Kidney (tissue), 14 donors: ENCODE data around the gene PHACTR1. TPM values are rescaled to one million over a fixed set of nuclear protein-coding genes. Genes with fewer than 3 reads are reported as not detected.

ENCODE experiments used
- DNase-seq, 5 donors: peaks; one replicate each; pipeline ENCODE4 v3.0.0-alpha.2; 2013 to 2020
- FAIRE-seq: peaks from 2 replicates; lab custom pipeline; 2012; peaks lifted over from hg19 to GRCh38; lab: Jason Lieb, UNC
- H3K27ac ChIP-seq, 2 donors: one replicate each; pipeline ENCODE4 v1.7.0; 2013; ENCODE audit warnings: low read depth in 2 of 2, low read length in 2 of 2, inconsistent platforms in 1 of 2
- H3K27me3 ChIP-seq: one replicate; pipeline ENCODE4 v1.7.1; 2013; ENCODE audit warnings: low read length, inconsistent platforms; ENCODE audit not compliant: control insufficient read depth, insufficient read depth
- H3K36me3 ChIP-seq, 3 donors: one replicate each; pipeline versions ENCODE4 v1.7.0 to v1.7.1; 2013; ENCODE audit warnings: low read length in 3 of 3, control low read depth in 1 of 3, inconsistent platforms in 1 of 3; ENCODE audit not compliant: insufficient read depth in 3 of 3, control insufficient read depth in 2 of 3
- H3K4me1 ChIP-seq, 3 donors: one replicate each; pipeline versions ENCODE4 v1.7.0 to v1.7.1; 2013; ENCODE audit warnings: low read length in 3 of 3, inconsistent platforms in 1 of 3, low read depth in 1 of 3; ENCODE audit not compliant: control insufficient read depth in 2 of 3, insufficient read depth in 2 of 3
- H3K4me3 ChIP-seq, 3 donors: one replicate each; pipeline versions ENCODE4 v1.7.0 to v1.8.1; 2013; ENCODE audit warnings: low read length in 3 of 3, control low read depth in 1 of 3, inconsistent platforms in 1 of 3
- H3K9ac ChIP-seq, 3 donors: one replicate each; pipeline versions ENCODE4 v1.7.0 to v1.7.1; 2013; ENCODE audit warnings: low read length in 3 of 3, control low read depth in 1 of 3, inconsistent platforms in 1 of 3
- H3K9me3 ChIP-seq, 3 donors: one replicate each; pipeline versions ENCODE4 v1.7.0 to v1.7.1; 2013; ENCODE audit warnings: low read length in 3 of 3, control low read depth in 1 of 3, inconsistent platforms in 1 of 3; ENCODE audit not compliant: control insufficient read depth in 2 of 3, insufficient read depth in 1 of 3
- intact Hi-C: fragments of 100-400 bp; cut with DNase I; formaldehyde crosslinking; loops from one replicate; pipeline ENCODE4 v1.11.1; 2022
- polyA plus RNA-seq: library from polyadenylated mRNA; stranded (reverse); fragments of 350-450 nt; fragmentation: Illumina TruSeq; extraction: RNeasy Lipid Tissue Mini Kit (QIAGEN cat#74804); gene quantifications from one replicate; pipeline ENCODE4 v1.2.3, GENCODE V29; 2014; ENCODE audit warnings: low read depth, low replicate concordance; ENCODE audit not compliant: insufficient read depth
- total RNA-seq: library from RNA; stranded (reverse); fragmentation: NEBNext Ultra II Directional; extraction: Animal tissue kit (Norgen Biotek cat#: 25700); gene quantifications from one replicate; pipeline ENCODE4 v1.2.1, GENCODE V29; 2021
- TF ChIP-seq, protein P1 (sequence below): IDR thresholded peaks from 3 replicates; pipeline ENCODE4 v1.5.1; 2012; ENCODE audit warnings: mild to moderate bottlenecking, moderate library complexity, borderline replicate concordance; ENCODE audit not compliant: insufficient read depth; ENCODE audit errors: extremely low read depth
- donor health status: control.
- donor health status: control.
- donor health status: control.
- donor health status: control.
- donor health status: control.
- donor health status: DM: yes; HTN: yes; CAD: no.
- donor health status: Normal renal cell carcinoma (clear cell type).

The PHACTR1 gene
- total and polyA plus RNA-seq, 2 donors from 2014 or later: 3.3 to 33.6 TPM

DNA sequence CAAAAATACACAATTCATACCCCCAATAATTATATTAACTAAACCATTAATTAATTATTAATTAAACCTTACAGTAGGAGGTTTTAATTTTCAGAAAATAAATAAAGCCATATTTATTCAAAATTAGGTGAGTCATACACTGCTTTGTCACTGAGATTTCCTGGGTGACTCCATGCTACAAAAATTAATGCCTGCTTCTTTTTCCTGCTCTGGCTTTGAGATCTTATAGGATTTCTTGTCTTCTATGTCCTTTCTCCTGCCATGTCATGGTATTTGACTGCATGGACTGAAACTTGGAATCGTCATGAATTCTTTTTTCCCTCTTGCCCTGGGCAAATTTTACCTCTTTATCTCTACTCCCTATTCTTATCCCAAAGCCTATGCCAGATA, 133.2 kb downstream of the PHACTR1 start:
- Histone ChIP-seq H3K36me3 (no peaks in the 10 kb centered on the region), H3K4me3 (no peak overlapping the region), H3K9ac (no peak overlapping the region), H3K27me3 (no peaks in the 10 kb centered on the region), H3K4me1 (no peaks in the 10 kb centered on the region), H3K9me3 (no peaks in the 10 kb centered on the region), H3K27ac (no peak overlapping the region)
- DNase-seq (no peak), FAIRE-seq (no peak)
- intact Hi-C loops: no loop called here
- TF ChIP-seq, protein P1, sequence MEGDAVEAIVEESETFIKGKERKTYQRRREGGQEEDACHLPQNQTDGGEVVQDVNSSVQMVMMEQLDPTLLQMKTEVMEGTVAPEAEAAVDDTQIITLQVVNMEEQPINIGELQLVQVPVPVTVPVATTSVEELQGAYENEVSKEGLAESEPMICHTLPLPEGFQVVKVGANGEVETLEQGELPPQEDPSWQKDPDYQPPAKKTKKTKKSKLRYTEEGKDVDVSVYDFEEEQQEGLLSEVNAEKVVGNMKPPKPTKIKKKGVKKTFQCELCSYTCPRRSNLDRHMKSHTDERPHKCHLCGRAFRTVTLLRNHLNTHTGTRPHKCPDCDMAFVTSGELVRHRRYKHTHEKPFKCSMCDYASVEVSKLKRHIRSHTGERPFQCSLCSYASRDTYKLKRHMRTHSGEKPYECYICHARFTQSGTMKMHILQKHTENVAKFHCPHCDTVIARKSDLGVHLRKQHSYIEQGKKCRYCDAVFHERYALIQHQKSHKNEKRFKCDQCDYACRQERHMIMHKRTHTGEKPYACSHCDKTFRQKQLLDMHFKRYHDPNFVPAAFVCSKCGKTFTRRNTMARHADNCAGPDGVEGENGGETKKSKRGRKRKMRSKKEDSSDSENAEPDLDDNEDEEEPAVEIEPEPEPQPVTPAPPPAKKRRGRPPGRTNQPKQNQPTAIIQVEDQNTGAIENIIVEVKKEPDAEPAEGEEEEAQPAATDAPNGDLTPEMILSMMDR: no peak

DNA sequence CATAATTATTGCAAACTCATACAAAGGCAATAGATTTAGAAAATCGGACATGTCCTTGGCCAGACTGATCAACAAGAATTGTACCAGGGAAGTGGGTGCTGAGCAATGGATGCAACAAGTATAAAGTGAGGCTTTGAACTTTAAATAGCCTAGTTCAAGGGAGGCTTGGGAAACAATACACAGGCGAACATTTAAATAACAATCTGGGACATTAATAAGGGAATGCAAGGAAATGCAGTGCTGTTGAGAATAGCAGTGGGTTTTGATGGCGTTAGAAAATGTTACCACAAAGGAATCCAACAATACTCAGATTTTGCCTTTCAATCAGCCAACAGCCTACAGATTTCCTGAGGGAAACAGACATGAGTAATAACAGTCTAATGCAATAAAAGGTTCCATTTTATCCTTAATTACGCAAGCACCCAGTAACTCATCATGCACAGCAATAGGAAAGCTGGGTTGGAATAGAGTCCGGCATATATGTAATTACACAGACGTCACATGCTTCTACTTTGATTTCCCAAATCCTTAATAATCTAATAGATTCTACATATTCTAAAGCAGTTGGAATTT, 134.6 kb downstream of the PHACTR1 start:
- Histone ChIP-seq H3K36me3 (no peaks in the 10 kb centered on the region), H3K27me3 (no peaks in the 10 kb centered on the region), H3K4me3 (no peak overlapping the region), H3K9ac (no peak overlapping the region), H3K4me1 (no peaks in the 10 kb centered on the region), H3K9me3 (no peaks in the 10 kb centered on the region), H3K27ac (no peak overlapping the region)
- no peak for FAIRE-seq
- TF ChIP-seq, protein P1: no peak
- no peak for DNase-seq
- intact Hi-C loops: no loop called here

DNA sequence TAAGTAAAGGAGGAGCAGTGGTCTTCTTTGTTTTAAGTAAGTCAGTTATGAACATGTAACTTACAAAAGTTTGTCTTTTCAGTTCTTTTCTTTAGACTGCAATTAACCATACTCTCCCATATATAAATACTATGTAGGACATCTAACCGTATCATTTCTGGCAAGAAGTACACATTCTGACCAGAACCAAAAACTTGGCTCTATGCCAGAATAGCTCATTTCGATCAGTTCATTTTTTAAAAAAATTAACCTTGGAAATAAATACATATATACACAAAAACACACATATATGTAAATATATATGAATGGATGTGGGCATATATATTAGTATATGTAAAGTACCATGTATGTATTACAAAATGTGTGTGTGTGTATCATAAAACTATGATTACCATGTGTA, 145.0 kb downstream of the PHACTR1 start:
- no peaks in the 10 kb centered on the region for H3K4me1 ChIP-seq
- intact Hi-C loops: no loop called here
- no peak overlapping the region for H3K4me3 ChIP-seq
- TF ChIP-seq, protein P1: no peak
- FAIRE-seq (no peak), DNase-seq (no peak)
- H3K9me3 ChIP-seq: no peaks in the 10 kb centered on the region
- no peaks in the 10 kb centered on the region for H3K36me3 ChIP-seq
- no peak overlapping the region for H3K9ac ChIP-seq
- no peak overlapping the region for H3K27ac ChIP-seq
- no peaks in the 10 kb centered on the region for H3K27me3 ChIP-seq

DNA sequence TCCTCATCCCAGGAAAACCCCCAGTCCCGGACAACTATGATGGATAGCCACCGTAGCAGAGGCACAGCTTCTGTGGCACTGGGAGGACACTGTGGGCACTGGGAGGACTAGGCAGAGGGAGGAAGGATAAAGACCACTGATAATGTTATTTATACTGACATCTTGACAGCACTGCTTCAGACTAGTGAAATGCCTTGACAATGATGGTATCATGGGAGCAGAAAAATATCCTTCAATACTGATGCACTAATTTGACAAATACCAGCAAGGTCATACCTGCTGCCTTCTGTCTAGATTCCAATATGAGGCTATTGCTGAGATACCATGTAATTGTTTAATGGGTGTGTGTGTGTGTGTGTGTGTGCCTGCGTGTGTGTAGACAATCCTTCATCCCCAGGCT, 148.6 kb downstream of the PHACTR1 start:
- intact Hi-C loops: no loop called here
- TF ChIP-seq, protein P1: no peak
- DNase-seq (no peak), FAIRE-seq (no peak)
- Histone ChIP-seq H3K27ac (no peak overlapping the region), H3K27me3 (no peaks in the 10 kb centered on the region), H3K9me3 (no peaks in the 10 kb centered on the region), H3K36me3 (no peaks in the 10 kb centered on the region), H3K9ac (no peak overlapping the region), H3K4me1 (no peaks in the 10 kb centered on the region), H3K4me3 (no peak overlapping the region)
